CD4-positive, alpha-beta T cell treated with Interleukin-17A for 4 hours (primary cell): ENCODE data around the gene HRCT1.
A peak's percentile ranks its signal among the peaks of the same experiment; 100 is the strongest.
"Not testable (repeated sequence)": the region's sequence is repeated elsewhere in the genome, so short reads cannot be mapped to it uniquely, and the experiment has no call there.

ENCODE experiments used
- DNase-seq: peaks from one replicate; pipeline ENCODE4 v3.0.0-alpha.2; 2020; ENCODE audit warnings: mixed read lengths

HRCT1 gene

DNA sequence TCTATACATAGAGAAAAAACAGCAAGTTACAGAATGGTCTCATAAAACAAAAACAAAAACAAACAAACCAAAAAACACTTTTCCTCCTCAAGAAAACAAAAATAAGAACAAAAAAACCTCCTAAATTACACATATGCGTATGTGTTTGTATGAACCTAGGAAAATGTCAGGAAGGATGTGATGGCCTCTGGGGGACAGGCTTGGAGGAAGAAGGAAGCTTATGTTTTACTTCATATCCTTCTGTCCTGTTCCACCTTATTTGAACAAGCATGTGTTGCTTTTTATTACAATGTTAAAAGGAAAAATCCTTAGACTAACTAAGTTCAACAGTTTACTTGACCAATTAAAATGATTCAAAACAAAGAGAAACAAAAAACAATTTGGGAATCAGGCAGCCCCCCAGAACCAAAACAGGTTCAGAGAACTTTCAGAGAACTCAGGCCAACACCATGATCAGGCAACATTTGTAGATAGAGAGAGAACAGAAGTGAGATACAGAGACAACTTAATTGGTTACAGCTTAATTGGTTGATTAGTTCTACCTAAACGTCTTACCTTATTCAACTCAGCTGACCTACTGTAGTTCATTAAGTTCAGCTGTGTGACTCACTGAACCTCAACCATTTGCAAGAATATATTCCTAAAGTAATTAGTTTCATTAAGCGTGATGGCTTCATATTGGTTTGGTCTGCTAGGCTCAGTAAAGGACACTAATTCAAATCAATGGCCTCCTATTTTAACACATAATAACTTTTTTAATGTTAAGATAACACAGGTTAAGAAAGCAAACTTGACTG is 13.4 kb downstream of the HRCT1 start:
- no peak for DNase-seq

DNA sequence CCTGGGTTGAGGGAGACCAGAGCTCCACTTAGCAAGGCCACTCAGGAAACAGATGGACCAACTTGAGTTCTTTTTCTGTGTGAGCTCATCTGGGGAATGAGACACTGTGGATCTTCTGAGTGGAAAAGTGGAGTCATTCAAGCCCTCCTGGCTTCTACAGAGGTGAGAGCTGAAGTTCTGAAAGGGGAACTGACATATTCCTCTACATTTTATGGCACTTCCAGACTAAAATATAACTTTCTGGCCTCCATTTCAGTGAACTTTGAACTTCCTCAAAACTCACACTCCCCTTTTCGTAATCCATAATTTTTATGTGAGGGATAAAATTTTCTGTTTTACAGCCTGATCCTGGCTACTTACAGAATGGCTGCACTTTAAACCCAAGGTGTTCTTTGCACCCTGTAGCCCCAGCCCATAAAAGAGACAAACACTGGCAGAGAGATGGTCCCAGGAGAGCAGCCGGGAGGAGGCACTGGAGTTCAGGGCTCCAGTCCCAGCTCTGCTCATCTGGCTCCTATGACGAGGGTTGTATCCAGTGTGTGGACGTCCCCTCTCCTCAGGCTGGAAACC is 14.1 kb downstream of the HRCT1 start:
- DNase-seq, result no peak

DNA sequence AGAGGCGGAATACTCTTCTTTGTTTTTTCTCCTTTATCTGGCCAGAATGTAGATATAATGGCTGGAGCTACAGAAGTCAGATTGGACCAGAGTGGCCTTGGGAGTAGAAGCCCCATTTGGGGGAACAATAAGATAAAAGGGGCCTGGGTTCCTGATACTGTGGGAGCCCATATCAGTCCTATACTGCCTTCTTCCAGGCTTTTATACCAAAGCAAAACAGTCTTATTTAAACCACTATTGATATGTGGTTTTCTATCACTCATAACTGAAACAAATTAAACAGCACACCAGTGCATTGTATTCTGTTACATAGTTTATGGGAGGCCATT is 17.6 kb downstream of the HRCT1 start:
- DNase-seq, result no peak

DNA sequence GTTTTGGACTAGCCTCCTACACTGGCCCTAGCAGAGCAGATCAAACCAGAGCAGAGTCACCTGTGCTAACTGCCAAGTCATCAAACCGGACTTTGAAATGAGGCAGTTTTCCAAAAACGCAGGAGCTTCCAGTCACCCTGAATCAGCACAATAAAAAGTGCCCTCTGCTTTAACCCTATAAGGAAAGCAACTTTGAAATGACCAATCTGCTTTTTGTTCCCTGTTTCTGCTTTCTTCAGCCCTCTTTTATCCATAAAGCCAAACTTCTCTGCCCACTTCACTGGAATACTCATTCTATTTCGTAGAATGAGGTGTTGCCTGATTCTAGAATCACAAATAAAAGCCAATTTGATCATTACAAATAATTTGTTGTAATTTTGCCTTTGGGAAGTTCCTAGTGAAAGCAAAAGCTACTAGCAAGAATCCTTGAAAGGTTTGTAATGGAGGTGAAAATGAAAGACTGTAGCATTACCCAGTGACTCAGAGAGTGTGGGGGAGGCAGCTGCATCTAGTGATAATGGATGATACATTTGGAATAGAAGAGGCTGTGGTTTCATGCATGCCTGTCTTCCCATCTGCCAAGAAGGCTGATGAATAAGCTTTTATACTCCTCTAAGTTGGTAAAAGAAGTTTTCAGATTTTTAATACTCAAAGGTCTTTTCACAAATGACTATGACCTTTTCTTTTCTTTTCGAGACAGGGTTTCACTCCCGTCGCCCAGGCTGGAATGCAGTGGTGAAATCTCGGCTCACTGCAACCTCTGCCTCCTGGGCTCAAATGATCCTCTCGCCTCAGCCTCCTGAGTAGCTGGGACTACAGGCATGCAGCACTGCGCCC is 18.1 kb downstream of the HRCT1 start:
- DNase-seq, result no peak

DNA sequence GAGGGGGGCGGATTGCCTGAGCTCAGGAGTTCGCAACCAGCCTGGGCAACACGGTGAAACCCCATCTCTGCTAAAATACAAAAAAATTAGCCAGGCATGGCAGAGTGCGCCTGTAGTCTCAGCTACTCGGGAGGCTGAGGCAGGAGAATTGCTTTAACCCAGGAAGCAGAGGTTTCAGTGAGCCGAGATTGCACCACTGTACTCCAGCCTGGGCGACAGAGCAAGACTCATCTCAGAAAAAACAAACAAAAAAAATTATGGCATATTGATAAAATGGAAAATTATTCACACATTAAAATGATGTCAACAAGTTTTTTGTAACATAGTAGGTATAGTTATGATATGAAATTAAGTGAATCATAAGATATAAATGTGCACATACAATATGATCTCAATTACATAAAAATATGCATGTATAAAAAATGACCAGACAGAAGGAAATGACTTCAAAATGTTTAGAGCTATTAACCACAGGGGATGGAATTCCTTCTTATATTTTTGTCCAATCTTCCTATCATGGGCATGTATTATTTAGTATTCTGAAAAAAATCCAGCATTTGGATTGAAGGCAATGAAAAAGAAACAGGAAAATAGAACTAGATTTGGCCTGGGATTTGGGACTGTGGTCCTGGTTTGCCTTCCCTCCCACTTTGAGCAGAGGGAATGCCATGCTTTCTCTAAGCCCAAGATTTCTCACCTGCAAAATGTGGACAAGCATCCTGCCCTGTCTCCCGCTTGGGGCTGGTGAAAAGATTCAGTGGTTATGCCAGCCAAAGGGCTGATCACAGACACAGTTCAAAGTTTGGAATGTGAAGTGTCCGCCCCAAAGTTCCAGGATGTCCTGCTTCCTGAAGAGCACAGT is 22.8 kb downstream of the HRCT1 start:
- no peak for DNase-seq

DNA sequence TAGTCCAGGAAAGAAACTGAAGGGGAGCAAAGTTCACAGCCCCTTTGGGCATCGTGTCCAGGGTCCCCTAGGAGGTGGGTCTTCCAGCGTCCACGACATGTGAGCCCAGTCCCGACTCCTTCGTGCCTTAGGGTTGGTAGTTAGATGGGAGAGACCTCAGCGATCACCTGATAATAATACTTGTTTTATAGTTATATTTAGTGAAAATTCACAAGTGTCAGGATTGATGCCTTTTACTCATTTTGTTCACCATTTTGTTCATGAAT is 23.4 kb downstream of the HRCT1 start:
- no peak for DNase-seq

DNA sequence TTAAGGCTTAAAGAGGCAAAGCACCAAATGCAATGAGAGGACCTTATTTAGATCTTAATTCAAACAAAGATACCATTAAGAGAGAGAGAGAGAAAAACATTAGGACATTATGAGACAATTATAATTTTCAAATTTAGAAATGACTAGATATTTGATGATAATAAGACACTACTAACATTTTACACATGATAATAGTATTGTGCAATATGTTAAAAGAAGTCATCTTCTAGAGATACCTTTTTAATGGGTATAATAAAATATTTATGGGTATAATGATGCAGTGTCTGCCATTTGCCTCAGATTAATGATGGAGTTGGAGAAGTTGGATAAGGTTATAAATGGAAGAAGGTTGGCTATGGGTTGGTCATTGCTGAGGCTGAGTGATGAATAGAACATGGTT is 24.5 kb downstream of the HRCT1 start:
- DNase-seq, result no peak

DNA sequence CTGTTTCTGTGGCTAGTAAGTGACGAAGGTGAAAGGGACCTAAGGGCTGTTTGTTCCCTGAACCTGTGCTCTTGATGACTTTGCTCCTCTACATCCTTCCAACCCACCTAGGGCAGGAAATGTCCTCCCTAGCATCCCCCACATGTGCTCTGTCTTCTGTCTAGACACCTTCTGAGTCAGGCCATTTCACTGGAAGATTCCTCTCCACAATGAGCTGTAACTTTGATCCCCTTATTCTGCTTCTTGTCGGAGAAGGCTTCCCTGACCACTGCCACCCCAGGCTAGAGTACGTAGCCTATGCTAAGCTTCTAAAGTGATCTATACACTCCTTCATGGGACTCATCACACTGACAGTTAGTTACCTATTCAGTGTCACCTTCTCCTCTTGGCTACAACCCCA is 25.0 kb downstream of the HRCT1 start:
- DNase-seq, result no peak

DNA sequence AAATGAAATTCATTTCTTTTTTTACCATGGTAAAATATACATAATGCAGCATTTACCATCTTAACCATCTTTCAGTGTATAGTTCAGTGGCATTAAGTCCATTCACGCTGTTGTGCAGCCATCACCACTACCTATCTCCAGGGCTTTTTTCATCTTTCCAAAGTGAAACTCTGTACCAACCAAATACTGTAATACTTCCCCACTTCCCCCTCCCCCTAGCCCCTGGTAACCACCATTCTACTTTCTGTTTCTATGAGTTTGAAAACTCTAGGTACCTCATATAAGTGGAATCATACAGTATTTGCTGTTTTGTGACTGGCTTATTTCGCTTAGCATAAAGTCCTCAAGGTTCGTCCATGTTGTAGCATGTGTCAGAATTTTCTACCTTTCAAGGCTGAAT is 26.7 kb downstream of the HRCT1 start:
- DNase-seq, result peak; percentile 27

DNA sequence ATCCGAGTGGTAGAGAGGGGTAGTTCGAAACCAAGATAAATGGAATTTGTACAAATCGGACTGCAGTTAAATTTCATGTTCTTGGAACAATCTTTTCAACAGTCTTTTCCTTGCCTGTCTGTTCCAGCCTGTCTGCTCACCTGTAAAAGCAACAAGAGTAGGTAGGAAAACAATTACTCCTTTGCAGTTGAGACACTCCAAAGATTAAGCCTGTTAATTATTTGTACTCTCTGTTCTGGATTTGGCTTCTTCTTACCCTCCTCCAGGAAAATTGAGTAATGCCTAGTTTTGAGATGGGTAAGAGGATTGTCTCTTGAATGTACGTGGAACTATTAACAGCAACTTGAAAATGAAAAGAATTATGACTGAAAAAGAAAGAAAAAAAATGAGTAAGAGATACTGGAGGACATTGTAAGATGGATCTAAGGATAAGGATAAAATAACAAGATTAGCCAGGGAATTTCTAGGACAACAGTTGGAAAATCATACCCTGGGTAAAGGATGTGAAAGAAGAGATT is 27.6 kb downstream of the HRCT1 start:
- DNase-seq, result no peak

DNA sequence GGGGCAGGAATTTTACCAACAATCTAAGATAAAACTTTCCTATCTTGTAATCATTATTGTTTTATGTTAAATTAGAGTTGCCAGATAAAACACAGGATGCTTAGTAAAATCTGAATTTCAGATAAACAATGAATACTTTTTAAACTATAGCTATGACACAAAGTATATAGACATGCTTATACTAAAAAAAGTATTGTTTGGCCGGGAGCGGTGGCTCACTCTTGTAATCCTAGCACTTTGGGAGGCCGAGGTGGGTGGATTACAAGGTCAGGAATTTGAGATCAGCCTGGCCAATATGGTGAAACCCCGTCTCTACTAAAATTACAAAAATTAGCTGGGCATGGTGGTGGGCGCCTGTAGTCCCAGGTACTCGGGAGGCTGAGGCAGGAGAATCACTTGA is 28.1 kb downstream of the HRCT1 start:
- DNase-seq, result not testable (repeated sequence)

DNA sequence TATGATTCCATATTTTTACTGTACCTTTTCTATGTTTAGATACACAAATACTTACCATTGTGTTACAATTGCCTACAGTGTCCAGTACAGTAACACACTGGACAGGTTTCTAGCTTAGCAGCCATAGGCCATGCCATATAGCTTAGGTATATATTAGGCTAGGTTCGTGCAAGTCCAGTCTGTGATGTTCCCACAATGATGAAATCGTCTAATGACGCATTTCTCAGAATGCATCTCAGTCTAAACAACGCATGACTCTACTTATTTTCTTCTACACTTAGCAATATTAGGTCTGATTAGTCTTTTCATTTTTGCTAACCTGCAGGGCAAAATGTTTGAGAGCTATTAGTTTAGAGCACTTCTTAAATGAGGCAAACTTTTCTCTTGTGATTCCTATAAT is 29.3 kb downstream of the HRCT1 start:
- no peak for DNase-seq

DNA sequence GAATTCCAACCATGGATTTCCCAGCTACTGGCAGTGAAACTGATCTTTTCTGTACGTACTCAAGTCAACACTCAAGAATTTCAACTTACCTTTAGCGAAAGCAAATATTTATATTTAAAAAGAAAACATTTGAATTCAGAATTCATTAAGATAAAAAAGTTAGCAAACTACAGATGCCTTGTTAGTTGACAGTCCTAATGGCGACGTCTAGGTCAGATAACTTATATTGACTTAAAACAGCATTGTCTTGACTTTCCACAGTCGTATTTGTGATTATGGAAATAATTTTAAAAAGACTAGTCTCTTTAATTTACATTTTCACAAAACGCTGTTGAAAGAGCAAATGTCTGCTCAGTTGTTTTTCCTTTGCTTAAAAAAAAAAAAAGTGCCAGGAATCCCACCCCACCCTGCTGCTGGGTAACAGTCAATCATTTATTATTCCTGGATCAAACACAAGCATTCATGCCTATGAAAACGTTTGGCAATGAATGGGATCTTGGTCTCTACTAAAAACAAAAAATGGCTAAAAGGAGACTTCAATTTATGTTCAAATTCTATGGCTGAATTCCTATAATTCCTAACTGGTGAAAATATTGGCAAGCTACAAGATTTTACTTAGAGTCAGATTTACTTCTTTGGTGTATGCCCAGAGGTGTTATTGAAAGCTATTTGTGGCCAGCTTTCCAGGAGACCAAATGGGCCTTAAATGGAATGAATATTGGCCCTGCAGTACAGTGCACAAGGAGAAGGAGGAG is 29.9 kb downstream of the HRCT1 start:
- no peak for DNase-seq

DNA sequence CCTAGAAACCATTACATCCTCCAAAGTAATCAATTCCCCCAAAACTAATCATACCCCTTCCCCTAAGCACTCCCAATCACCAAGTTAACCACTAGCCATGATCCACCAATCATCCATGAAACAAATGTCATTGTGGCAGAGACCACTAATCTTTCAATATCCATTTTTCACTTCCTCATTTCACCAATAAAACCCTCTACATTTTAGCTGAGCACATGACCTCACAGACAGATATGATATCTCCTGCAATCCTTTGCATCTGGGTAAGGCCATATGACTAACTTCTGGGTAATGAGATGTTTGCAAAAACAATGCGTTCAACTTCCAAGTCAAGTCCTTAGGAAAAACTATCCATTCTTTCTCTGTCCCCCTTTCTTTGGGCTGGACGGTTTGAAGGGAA is 31.2 kb downstream of the HRCT1 start:
- DNase-seq, result no peak

DNA sequence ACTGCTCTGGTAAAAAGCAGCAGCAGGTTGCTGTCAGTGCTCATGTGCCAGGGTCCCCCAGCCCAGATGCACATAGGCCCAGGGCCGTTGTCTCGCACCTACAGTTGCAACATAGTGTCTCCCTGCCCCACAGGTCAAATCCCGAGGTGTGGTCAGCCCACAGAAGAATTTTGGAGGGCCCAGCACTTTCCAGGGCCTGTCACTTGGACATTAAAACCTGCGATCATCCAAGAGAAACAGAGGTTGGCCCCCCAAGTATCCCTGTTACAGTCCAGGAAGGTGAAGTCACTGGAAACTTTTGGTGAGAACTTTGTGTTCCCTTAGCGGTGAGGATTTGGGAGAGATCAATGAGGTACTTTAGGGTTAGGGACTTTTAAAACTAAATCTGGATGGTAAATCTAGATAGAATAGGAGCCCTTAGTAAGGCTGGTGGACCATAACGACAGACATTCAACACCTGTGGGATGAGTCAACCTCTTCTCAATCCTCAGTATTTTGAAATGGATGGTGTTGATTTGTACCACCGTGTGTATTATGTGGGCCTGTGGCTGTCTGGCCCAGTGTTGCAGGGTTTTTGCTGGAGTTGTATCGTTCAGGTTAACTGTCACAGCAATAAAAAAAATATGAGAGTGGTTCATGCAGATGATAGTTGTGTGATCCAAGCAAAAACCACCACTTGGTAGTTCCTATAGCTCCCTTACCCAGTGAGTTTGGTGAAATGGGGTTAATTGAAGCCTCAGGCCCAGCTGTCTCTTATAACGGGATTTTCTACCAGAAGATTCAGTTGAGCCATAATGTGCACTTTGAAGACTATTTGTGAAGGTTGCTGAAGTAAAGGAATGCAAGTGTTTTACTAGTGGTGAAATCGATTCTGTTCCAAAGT is 32.7 kb downstream of the HRCT1 start:
- DNase-seq, result peak; percentile 16

DNA sequence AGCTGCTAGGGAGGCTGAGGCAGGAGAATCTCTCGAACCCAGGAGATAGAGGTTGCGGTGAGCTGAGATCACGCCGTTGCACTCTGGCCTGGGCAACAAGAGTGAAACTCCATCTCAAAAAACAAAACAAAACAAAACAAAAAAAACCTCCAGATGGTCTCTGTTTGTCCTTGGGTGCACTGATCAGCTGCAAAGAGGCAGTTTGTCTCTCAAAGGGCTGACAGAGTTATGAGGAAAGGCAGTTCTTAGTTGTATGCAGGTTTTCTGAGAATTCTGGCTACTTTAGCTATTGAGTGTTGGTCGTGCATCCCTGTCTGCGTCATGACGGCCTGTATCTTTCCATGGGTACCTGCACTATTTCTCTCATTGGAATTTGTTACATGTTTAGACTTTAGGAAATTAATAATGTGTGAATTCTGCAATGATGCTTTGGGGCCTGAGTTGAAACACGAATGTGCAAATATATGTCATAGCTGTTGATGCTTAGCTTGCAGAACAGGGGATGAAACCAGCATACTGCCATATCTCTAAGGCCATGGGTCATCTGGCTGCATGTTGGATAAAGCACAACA is 33.8 kb downstream of the HRCT1 start:
- no peak for DNase-seq

DNA sequence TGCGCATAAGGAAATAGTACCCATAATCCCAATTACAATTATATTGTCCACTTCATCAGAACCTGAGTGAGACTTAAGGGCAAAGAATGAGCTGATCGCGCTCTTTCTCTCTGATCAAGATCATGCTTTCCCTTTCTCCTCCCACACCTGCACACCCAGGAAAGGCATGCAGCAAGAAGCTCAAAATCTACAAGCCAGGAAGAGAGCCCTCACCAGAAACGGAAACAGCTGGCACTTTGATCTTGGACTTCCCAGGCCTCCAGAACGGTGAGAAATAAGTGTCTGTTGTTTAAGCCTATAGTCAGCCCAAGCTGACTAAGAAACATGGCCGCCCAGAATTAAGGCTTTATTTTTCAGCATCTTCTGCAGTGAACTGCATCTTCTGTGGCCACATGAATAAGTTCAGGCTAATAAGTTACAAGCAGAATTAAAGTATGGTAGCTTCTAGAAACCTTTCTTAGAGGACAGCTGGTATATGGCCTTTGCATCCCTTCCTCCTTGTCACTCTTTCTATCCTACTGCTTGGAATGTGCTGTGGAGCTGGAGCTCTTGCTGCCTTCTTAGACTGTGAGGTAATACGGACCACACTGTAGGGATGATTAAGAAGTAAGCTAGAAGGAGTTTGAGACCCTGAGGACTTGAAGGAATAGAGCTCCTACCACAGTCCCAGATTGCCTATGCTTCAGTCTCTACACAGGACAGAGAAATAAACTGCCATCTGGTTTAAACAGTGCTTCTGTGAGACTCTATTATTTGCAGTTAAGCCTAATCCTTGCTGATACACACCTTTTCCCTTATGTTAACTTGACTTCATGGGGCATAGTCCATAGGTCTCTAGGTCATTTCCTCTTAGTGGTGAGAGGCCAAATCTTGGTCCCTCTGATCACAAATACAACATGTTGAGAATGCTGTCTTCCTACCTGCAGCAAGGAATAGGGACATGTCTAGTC is 34.7 kb downstream of the HRCT1 start:
- peak; percentile 67 for DNase-seq

DNA sequence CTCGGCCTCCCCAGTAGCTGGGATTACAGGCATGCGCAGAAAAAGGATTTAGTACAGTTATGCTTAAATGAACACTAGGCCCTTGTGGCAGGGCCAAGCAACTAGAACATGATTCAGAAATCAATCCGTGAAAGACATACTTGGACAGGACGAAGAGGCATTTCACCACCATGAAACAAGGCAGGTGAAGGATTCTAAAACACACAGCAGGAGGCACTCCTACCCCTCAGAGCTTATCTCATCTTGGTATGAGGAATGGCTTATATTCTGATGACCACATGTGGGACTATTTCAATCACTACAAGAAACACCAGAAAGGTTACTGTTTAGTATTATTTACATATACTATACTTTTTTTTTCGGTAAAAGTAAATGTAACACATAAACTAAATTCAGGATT is 36.3 kb downstream of the HRCT1 start:
- no peak for DNase-seq

DNA sequence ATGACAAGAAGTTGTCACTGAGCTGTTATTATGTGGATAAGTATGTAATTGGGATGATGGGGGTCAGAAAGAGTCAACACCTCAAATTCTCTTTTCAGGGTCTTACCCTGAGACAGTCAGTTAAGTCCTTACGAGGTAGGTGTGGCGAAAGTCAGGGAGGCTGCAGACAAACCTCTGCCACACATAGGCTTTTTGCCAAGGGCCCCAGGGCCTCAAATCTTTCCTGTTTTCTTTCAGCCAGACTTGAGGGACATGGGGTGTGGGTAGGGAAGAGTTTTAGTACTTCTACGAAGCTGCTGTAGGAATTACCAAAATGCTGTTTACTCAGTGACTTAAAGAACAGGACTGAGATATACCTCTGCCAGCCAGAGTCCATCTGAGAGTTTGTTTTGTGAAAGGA is 38.2 kb downstream of the HRCT1 start:
- DNase-seq, result no peak

DNA sequence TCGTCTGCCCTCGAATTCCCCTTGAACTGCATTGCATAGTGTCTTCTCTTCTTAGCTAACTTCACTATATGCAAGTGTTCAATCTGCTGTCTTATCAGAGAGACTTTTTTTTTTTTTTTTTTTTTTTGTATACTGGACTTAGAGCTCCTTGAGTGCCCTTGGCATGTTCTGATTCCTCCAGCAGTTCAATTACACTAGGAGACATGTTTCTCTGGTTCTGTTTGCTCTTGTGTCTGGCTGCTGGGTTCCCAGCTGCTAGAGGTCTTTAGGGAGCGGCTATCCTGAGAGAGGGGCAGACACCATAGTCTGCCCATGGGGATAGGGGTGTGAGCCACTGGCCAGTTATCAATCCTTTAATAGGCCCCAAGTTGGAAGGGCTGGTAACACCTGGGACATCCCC is 38.8 kb downstream of the HRCT1 start:
- no peak for DNase-seq
